ENCODE results near the gene ZFP91.

DNA sequence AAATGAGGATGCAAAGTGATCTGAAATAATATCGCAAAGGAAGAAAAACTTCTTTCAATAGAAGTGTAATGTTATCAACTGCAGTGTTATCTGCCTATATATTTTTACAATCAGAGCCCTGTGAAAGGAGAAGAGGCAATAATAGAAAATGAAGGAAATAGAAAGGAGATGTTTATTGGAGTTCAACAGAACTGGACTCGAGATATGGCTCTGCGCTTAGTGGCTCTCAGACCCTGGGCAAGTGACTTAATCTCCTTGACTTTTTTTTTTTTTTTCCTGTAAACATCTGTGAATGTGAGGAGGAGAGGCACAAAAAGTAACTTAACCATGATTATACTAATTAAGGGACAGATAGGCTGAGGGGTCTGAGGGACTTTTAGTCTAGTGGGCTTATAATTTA, 62.5 kb downstream of the ZFP91 start:
- TF ChIP-seq, protein P1, sequence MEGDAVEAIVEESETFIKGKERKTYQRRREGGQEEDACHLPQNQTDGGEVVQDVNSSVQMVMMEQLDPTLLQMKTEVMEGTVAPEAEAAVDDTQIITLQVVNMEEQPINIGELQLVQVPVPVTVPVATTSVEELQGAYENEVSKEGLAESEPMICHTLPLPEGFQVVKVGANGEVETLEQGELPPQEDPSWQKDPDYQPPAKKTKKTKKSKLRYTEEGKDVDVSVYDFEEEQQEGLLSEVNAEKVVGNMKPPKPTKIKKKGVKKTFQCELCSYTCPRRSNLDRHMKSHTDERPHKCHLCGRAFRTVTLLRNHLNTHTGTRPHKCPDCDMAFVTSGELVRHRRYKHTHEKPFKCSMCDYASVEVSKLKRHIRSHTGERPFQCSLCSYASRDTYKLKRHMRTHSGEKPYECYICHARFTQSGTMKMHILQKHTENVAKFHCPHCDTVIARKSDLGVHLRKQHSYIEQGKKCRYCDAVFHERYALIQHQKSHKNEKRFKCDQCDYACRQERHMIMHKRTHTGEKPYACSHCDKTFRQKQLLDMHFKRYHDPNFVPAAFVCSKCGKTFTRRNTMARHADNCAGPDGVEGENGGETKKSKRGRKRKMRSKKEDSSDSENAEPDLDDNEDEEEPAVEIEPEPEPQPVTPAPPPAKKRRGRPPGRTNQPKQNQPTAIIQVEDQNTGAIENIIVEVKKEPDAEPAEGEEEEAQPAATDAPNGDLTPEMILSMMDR (IDR thresholded peaks at IDR 0.05), result no peak
- no peak for TF ChIP-seq POLR2A (IDR thresholded peaks at IDR 0.05)

Measured in thyroid gland (tissue), 4 donors.